Transverse colon (tissue), 3 donors: Measurements from ENCODE around the gene HTR2B.

Experiments used
- EP300 ChIP-seq: sonication (generic); formaldehyde crosslinking; IDR thresholded peaks from one replicate; pipeline ENCODE4 v1.6.1; 2017; ENCODE audit warnings: antibody characterized with exemption, low read depth
- POLR2A ChIP-seq: fragments of 450-650 bp; IDR thresholded peaks from one replicate; pipeline ENCODE4 v1.6.1; 2016; ENCODE audit warnings: antibody characterized with exemption, mild to moderate bottlenecking, moderate library complexity
- TF ChIP-seq, protein P1 (sequence below), 5 experiments: fragments of 200-600 bp in 3 of 5; fragments of 450-650 bp in 2 of 5; sonication (generic) in 3 of 5; IDR thresholded peaks; 1 replicate in 2 of 5; 2 replicates in 3 of 5; pipeline ENCODE4 v1.5.1; 2016 to 2017; ENCODE audit warnings: antibody characterized with exemption in 5 of 5, inconsistent platforms in 3 of 5, mild to moderate bottlenecking in 2 of 5, moderate library complexity in 1 of 5

DNA sequence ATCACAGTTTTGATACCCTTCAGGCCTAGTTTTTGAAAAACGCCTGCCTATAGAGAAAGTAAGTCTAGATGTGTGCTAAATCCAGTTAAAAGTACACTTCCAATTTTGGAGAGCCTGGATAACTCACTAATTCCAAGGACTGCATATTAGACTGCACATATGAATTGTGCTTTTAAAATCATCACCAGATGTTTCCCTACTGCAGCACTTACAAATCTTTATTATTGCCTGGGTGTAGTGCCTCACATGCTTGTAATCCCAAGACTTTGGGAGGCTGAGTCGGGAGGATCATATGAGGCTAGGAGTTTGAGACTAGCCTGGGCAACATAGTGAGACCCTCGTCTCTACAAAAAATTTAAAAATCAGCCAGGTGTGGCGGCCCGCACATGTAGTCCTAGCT lies 35.9 kb upstream of the HTR2B start:
- TF ChIP-seq POLR2A (no peak), EP300 (no peak)
- TF ChIP-seq, protein P1, sequence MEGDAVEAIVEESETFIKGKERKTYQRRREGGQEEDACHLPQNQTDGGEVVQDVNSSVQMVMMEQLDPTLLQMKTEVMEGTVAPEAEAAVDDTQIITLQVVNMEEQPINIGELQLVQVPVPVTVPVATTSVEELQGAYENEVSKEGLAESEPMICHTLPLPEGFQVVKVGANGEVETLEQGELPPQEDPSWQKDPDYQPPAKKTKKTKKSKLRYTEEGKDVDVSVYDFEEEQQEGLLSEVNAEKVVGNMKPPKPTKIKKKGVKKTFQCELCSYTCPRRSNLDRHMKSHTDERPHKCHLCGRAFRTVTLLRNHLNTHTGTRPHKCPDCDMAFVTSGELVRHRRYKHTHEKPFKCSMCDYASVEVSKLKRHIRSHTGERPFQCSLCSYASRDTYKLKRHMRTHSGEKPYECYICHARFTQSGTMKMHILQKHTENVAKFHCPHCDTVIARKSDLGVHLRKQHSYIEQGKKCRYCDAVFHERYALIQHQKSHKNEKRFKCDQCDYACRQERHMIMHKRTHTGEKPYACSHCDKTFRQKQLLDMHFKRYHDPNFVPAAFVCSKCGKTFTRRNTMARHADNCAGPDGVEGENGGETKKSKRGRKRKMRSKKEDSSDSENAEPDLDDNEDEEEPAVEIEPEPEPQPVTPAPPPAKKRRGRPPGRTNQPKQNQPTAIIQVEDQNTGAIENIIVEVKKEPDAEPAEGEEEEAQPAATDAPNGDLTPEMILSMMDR (IDR thresholded peaks at IDR 0.05) = no peak
